ENCODE measurements around the gene BPIFA1. TPM values are rescaled to one million over a fixed set of nuclear protein-coding genes. Genes with fewer than 3 reads are reported as not detected.

BPIFA1 gene
- total and polyA plus RNA-seq, 8 donors: not detected

GRCh38 chr20:33242319-33243100 is 6.7 kb downstream of the BPIFA1 start:
- FAIRE-seq (no peak), DNase-seq (no peak), ATAC-seq (no peak)
- 41 to 56% methylated on average over 7 of the region's 7 CpGs for WGBS, 2 donors
- intact Hi-C loops (cut with DNase I): no loop called here
- H3K9me3 ChIP-seq: no peaks in the 10 kb centered on the region
- H3K4me1 ChIP-seq: no peaks in the 10 kb centered on the region
- H3K4me3 ChIP-seq: no peak overlapping the region
- no peaks in the 10 kb centered on the region for H3K36me3 ChIP-seq
- H3K27ac ChIP-seq: no peak overlapping the region
- no peaks in the 10 kb centered on the region for H3K27me3 ChIP-seq
- TF ChIP-seq, protein P1, sequence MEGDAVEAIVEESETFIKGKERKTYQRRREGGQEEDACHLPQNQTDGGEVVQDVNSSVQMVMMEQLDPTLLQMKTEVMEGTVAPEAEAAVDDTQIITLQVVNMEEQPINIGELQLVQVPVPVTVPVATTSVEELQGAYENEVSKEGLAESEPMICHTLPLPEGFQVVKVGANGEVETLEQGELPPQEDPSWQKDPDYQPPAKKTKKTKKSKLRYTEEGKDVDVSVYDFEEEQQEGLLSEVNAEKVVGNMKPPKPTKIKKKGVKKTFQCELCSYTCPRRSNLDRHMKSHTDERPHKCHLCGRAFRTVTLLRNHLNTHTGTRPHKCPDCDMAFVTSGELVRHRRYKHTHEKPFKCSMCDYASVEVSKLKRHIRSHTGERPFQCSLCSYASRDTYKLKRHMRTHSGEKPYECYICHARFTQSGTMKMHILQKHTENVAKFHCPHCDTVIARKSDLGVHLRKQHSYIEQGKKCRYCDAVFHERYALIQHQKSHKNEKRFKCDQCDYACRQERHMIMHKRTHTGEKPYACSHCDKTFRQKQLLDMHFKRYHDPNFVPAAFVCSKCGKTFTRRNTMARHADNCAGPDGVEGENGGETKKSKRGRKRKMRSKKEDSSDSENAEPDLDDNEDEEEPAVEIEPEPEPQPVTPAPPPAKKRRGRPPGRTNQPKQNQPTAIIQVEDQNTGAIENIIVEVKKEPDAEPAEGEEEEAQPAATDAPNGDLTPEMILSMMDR (IDR thresholded peaks at IDR 0.05): no peak

GRCh38 chr20:33246077-33246476 is 10.3 kb downstream of the BPIFA1 start:
- DNase-seq (no peak), FAIRE-seq (no peak), ATAC-seq (no peak)
- intact Hi-C loops (cut with DNase I): no loop called here
- Histone ChIP-seq H3K27me3 (no peaks in the 10 kb centered on the region), H3K9me3 (no peaks in the 10 kb centered on the region), H3K4me1 (no peaks in the 10 kb centered on the region), H3K27ac (no peak overlapping the region), H3K36me3 (no peaks in the 10 kb centered on the region), H3K4me3 (no peak overlapping the region)
- TF ChIP-seq, protein P1 (IDR thresholded peaks at IDR 0.05): no peak
- WGBS, 2 donors: 59 to 65% methylated on average over 3 of the region's 3 CpGs

GRCh38 chr20:33249456-33249855 is 13.7 kb downstream of the BPIFA1 start:
- Histone ChIP-seq H3K27ac (no peak overlapping the region), H3K36me3 (no peaks in the 10 kb centered on the region), H3K4me1 (no peaks in the 10 kb centered on the region), H3K9me3 (no peaks in the 10 kb centered on the region), H3K4me3 (no peak overlapping the region), H3K27me3 (no peaks in the 10 kb centered on the region)
- 73 to 77% methylated on average over 1 of the region's 1 CpG for WGBS, 2 donors
- intact Hi-C loops (cut with DNase I): no loop called here
- no peak for DNase-seq
- FAIRE-seq: no peak
- no peak for ATAC-seq
- TF ChIP-seq, protein P1 (IDR thresholded peaks at IDR 0.05): no peak

GRCh38 chr20:33250666-33251065 is 14.9 kb downstream of the BPIFA1 start:
- TF ChIP-seq, protein P1 (IDR thresholded peaks at IDR 0.05): no peak
- Histone ChIP-seq H3K9me3 (no peaks in the 10 kb centered on the region), H3K4me1 (no peaks in the 10 kb centered on the region), H3K27me3 (no peaks in the 10 kb centered on the region), H3K36me3 (no peaks in the 10 kb centered on the region), H3K4me3 (no peak overlapping the region), H3K27ac (no peak overlapping the region)
- FAIRE-seq: no peak
- intact Hi-C loops (cut with DNase I): no loop called here
- WGBS, 2 donors: 42 to 47% methylated on average over 2 of the region's 2 CpGs
- no peak for DNase-seq
- no peak for ATAC-seq

DNA sequence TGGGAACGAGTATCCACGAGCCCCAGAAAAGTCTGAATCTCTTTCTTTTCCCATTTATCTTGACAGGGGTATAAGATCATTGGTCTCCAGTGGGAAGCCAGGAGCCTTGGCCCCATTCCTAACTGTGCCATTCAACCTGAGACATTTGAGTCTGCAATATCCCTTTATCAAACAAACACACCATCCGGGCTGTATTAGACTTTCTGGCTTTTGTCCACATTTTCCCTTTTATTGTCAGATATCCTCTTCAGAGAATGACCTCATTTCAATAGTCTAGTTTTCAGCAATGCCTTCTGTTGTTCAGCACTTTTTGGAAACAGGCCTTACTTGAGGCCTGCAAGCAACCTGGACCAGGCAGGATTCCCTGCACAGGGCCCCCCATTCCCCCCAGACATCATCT is 15.7 kb downstream of the BPIFA1 start:
- FAIRE-seq: no peak
- no peak for ATAC-seq
- Histone ChIP-seq H3K4me1 (no peaks in the 10 kb centered on the region), H3K9me3 (no peaks in the 10 kb centered on the region), H3K36me3 (no peaks in the 10 kb centered on the region), H3K4me3 (no peak overlapping the region), H3K27ac (no peak overlapping the region), H3K27me3 (no peaks in the 10 kb centered on the region)
- TF ChIP-seq, protein P1 (IDR thresholded peaks at IDR 0.05): no peak
- 52 to 56% methylated on average over 3 of the region's 3 CpGs for WGBS, 2 donors
- intact Hi-C loops (cut with DNase I): no loop called here
- no peak for DNase-seq

Data from pancreas (tissue), 10 donors.